ENCODE results near the gene KIF5B.
A peak's percentile ranks its signal among the peaks of the same experiment; 100 is the strongest.
"Not testable (repeated sequence)": the region's sequence is repeated elsewhere in the genome, so short reads cannot be mapped to it uniquely, and the experiment has no call there.

Gene KIF5B

GRCh38 chr10:32048282-32048681, 7.9 kb downstream of the KIF5B start:
- DNase-seq (ENCODE audit: low read depth): no peak
- H3K4me3 ChIP-seq (ENCODE audit: low read length): no peak overlapping the region

GRCh38 chr10:32047881-32048280, 8.3 kb downstream of the KIF5B start:
- no peak for DNase-seq (ENCODE audit: low read depth)
- no peak overlapping the region for H3K4me3 ChIP-seq (ENCODE audit: low read length)
- no peak for TF ChIP-seq CTCF (conservative IDR thresholded peaks at IDR 0.05; ENCODE audit: low read length)

More at GRCh38 chr10:32048282-32048681, 7.9 kb downstream of the KIF5B start:
- TF ChIP-seq CTCF (conservative IDR thresholded peaks at IDR 0.05; ENCODE audit: low read length): no peak

- H3K4me3 ChIP-seq (ENCODE audit: low read length): no peak overlapping the region
- TF ChIP-seq CTCF (conservative IDR thresholded peaks at IDR 0.05; ENCODE audit: low read length): no peak
- DNase-seq (ENCODE audit: low read depth): no peak
These were observed 10.1 kb downstream of the KIF5B start for GRCh38 chr10:32046151-32046550.

GRCh38 chr10:32042730-32043129, 13.5 kb downstream of the KIF5B start:
- peak; percentile 55 for DNase-seq (ENCODE audit: low read depth)
- H3K4me3 ChIP-seq (ENCODE audit: low read length): not testable (repeated sequence)

- no peak for TF ChIP-seq CTCF (conservative IDR thresholded peaks at IDR 0.05; ENCODE audit: low read length)
- DNase-seq (ENCODE audit: low read depth): no peak
- H3K4me3 ChIP-seq (ENCODE audit: low read length): no peak overlapping the region
These were observed 14.8 kb downstream of the KIF5B start for GRCh38 chr10:32041290-32042028.

- no peak for DNase-seq (ENCODE audit: low read depth)
- H3K4me3 ChIP-seq (ENCODE audit: low read length): no peak overlapping the region
- TF ChIP-seq CTCF (conservative IDR thresholded peaks at IDR 0.05; ENCODE audit: low read length): no peak
These were observed 16.5 kb downstream of the KIF5B start for GRCh38 chr10:32039734-32040133.

- TF ChIP-seq CTCF (conservative IDR thresholded peaks at IDR 0.05; ENCODE audit: low read length): no peak
- H3K4me3 ChIP-seq (ENCODE audit: low read length): no peak overlapping the region
- peak; percentile 50 for DNase-seq (ENCODE audit: low read depth)
These were observed 17.4 kb downstream of the KIF5B start for GRCh38 chr10:32038777-32039176.
